Neural cell (in vitro differentiated cells): Measurements from ENCODE around the gene MCM3AP.

Source experiments
- CTCF ChIP-seq: fragments of 450-650 bp; IDR thresholded peaks from 2 replicates; pipeline ENCODE4 v1.5.1; 2014; ENCODE audit warnings: antibody characterized with exemption, mild to moderate bottlenecking, moderate library complexity; ENCODE audit not compliant: poor library complexity, severe bottlenecking
- EZH2 ChIP-seq: fragments of 200-600, 300-800 bp; shearing (Covaris generic), sonication (generic); IDR thresholded peaks from 2 replicates; pipeline ENCODE4 v1.6.1; 2014; ENCODE audit warnings: antibody characterized with exemption, low read length, borderline replicate concordance, mild to moderate bottlenecking; ENCODE audit not compliant: insufficient read depth, poor library complexity, severe bottlenecking
- MXI1 ChIP-seq: fragments of 450-650 bp; conservative IDR thresholded peaks from 2 replicates; pipeline ENCODE4 v1.6.1; 2014; ENCODE audit warnings: antibody characterized with exemption, mild to moderate bottlenecking; ENCODE audit not compliant: poor library complexity, severe bottlenecking
- POLR2AphosphoS5 ChIP-seq: IDR thresholded peaks from 2 replicates; pipeline ENCODE4 v1.6.1; 2012

GRCh38 chr21:46265736-46266525 is 19.5 kb downstream of the MCM3AP start:
- TF ChIP-seq CTCF (no peak), EZH2 (no peak), MXI1 (no peak), POLR2AphosphoS5 (no peak)
